GM20000 (cell line): ENCODE data around the gene CDC14A.

Experiments
- DNase-seq: peaks from one replicate; pipeline ENCODE4 v3.0.0; 2012; ENCODE audit warnings: low spot score
- TF ChIP-seq, protein P1 (sequence below): IDR thresholded peaks from 2 replicates; pipeline ENCODE4 v1.5.1; 2012; ENCODE audit warnings: mild to moderate bottlenecking, control low read depth; ENCODE audit errors: extremely low read depth, missing control alignments

CDC14A gene

DNA sequence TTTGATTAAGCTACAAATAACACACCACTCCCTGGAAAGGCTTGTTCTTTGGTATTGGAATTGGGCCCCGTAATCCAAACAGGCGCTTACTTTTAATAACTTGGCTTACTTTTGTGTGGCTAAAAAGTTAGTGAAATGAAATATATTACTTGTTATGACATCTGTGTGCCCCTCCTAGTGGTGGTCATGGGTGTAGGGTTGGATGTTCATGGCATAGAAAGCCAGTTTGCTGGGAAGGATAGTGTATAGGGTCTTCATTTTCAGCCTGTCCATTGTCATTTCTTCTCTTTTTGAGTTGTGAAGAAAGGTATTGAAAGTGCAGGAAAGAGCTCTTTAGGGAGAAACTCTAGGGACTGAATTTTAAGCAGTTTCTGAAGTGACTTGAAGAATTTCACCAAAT lies 5.9 kb downstream of the CDC14A start:
- DNase-seq, result no peak
- TF ChIP-seq, protein P1, sequence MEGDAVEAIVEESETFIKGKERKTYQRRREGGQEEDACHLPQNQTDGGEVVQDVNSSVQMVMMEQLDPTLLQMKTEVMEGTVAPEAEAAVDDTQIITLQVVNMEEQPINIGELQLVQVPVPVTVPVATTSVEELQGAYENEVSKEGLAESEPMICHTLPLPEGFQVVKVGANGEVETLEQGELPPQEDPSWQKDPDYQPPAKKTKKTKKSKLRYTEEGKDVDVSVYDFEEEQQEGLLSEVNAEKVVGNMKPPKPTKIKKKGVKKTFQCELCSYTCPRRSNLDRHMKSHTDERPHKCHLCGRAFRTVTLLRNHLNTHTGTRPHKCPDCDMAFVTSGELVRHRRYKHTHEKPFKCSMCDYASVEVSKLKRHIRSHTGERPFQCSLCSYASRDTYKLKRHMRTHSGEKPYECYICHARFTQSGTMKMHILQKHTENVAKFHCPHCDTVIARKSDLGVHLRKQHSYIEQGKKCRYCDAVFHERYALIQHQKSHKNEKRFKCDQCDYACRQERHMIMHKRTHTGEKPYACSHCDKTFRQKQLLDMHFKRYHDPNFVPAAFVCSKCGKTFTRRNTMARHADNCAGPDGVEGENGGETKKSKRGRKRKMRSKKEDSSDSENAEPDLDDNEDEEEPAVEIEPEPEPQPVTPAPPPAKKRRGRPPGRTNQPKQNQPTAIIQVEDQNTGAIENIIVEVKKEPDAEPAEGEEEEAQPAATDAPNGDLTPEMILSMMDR, result no peak

DNA sequence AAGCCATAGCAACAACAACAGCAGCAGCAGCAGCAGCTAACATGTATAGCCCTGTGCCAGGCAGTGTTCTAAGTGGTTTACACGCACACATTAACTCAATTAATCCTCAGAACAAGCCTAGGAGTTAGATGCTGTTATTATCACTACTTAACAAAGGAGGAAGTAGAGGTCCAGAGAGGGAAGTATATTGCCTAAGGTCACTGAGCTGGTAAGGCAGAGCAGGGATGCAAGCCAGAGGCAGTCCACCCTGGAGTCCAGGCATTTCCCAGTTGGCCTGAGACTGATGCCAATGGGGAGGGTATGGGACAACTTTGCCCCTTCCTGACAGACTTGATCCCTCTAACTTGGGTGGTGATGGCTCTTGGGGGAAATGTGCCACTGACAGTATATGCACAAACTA lies 6.8 kb downstream of the CDC14A start:
- TF ChIP-seq, protein P1, result no peak
- no peak for DNase-seq

DNA sequence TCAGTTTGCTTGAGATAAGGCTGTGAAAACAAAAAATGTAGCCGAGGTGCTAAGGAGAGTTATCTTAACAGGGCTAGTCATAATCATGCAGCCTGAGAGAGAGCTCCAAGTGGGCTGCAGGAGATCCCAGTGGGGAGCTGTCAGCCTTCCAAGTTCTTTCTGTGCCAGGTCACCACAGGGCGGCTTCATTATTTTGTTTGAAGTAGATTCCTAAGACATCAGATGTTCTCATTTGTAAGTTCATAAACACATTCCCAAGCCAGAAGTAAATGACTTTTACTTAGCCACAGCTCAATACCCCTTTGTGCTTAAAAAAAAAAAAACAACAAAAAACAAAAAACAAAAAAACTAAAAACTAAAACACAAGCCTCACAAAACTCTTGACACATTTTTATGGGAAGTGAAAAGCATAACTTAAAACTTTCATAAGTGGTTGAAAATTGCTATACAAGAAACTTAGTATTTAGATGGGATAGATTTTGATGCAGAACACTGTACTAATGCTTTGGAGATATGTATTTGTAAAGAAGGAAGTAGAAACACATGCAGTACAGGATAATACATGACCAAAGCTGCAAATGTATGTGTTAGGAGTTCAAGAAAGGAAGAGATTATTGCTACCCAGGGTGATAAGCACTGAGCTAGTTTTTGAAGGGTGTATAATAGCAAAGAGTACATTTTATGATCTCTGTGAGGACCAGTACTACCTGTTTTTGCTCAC lies 8.6 kb downstream of the CDC14A start:
- no peak for DNase-seq
- TF ChIP-seq, protein P1, result no peak

GRCh38 chr1:100361511-100362089 lies 9.3 kb downstream of the CDC14A start:
- TF ChIP-seq, protein P1, result no peak
- DNase-seq, result no peak

DNA sequence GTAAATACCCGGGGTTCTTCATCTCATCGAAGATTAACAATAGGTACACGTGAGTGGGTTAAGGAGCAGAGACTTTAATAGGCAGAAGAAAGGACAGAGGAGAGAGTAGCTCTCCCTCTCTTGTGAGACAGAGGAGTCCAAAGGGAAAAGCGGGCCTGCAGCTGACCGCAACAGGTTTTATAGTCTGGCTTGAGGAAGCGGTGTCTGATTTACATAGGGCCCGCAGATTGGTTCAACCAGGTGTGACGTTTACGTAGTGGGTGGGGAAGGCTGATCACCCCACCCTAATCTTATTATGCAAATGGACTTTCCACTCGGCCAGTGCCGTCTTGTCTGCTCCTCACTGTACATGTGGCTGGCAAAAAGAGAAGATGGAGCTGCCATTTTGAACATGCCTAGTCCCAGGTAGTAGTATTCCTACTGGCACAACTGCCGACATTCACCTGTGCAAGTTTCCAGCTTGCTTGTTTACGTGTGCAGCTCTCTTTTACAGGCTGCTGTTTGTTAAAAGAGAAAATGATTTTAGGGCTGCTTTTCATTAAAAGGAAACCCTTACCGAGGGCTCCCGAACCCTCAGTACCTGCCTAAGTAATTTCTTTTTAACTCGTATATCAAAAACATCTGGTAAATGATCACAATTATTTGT lies 10.6 kb downstream of the CDC14A start:
- DNase-seq, result no peak
- TF ChIP-seq, protein P1, result no peak

DNA sequence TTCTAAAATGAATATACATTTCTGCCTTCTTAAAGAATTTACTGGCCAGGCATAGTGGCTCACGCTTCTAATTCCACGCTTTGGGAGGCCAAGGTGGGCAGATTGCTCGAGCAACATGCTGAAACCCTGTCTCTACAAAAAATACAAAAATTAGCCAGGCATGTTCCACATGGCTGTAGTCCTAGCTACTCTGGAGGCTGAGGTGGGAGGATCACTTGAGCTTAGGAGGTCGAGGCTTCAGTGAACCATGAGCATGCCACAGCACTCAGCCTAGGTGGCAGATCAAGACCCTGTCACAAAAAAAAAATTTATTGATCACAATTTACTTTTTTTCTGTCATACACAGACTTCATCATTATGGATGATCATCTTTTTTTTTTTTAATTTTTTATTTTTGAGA lies 11.5 kb downstream of the CDC14A start:
- no peak for DNase-seq
- TF ChIP-seq, protein P1, result no peak

GRCh38 chr1:100364697-100365096 lies 12.4 kb downstream of the CDC14A start:
- TF ChIP-seq, protein P1, result no peak
- DNase-seq, result no peak
